CD14-positive monocyte (primary cell): ENCODE measurements around the gene ZNF326. TPM values are rescaled to one million over a fixed set of nuclear protein-coding genes. Genes with fewer than 3 reads are reported as not detected.

Experiments
- DNase-seq, 3 donors: peaks; one replicate each; pipeline ENCODE4 v3.0.0-alpha.2; 2011 to 2022
- H2AFZ ChIP-seq: 2 replicates; pipeline ENCODE4 v1.6.0; 2012; ENCODE audit warnings: mild to moderate bottlenecking, low read depth, low read length, inconsistent platforms; ENCODE audit not compliant: insufficient read depth, poor library complexity, severe bottlenecking
- H3K27ac ChIP-seq, 2 donors: 1 replicate in 1 of 2; 2 replicates in 1 of 2; pipeline ENCODE4 v1.5.1; 2012 to 2013; ENCODE audit warnings: low read length in 2 of 2, control low read depth in 1 of 2, inconsistent platforms in 1 of 2, low read depth in 1 of 2, mild to moderate bottlenecking in 1 of 2
- H3K27me3 ChIP-seq, 2 donors: one replicate each; pipeline versions ENCODE4 v1.6.0 to v1.6.1; 2011 to 2013; ENCODE audit warnings: low read length in 2 of 2; ENCODE audit not compliant: control insufficient read depth in 2 of 2, insufficient read depth in 2 of 2
- H3K36me3 ChIP-seq, 2 donors: replicated peaks in 1 of 2; 1 replicate in 1 of 2; 2 replicates in 1 of 2; pipeline versions ENCODE4 v1.5.1 to v1.6.1; 2012 to 2013; ENCODE audit warnings: low read length in 2 of 2, control low read depth in 1 of 2, inconsistent platforms in 1 of 2, mild to moderate bottlenecking in 1 of 2; ENCODE audit not compliant: insufficient read depth in 2 of 2, control insufficient read depth in 1 of 2
- H3K4me1 ChIP-seq, 2 donors: 1 replicate in 1 of 2; 2 replicates in 1 of 2; pipeline versions ENCODE4 v1.5.1 to v1.6.1; 2012 to 2013; ENCODE audit warnings: low read length in 2 of 2, control low read depth in 1 of 2, inconsistent platforms in 1 of 2, mild to moderate bottlenecking in 1 of 2, moderate library complexity in 1 of 2; ENCODE audit not compliant: insufficient read depth in 2 of 2, control insufficient read depth in 1 of 2
- H3K4me2 ChIP-seq: replicated peaks from 2 replicates; pipeline ENCODE3; 2012; ENCODE audit warnings: low read length, moderate library complexity, mild to moderate bottlenecking; ENCODE audit not compliant: poor library complexity, severe bottlenecking; ENCODE audit errors: extremely low read depth
- H3K4me3 ChIP-seq, 3 experiments: fragments of 200-600 bp in 1 of 3; sonication (generic) in 1 of 3; replicated peaks in 1 of 3; 1 replicate in 2 of 3; 2 replicates in 1 of 3; pipeline ENCODE4 v1.5.1; 2011 to 2013; ENCODE audit warnings: low read length in 3 of 3, mild to moderate bottlenecking in 3 of 3, control low read depth in 2 of 3, low read depth in 2 of 3, inconsistent platforms in 1 of 3, moderate library complexity in 1 of 3
- H3K79me2 ChIP-seq: 2 replicates; pipeline ENCODE4 v1.6.0; 2012; ENCODE audit warnings: mild to moderate bottlenecking, control low read depth, inconsistent platforms, low read length, moderate library complexity; ENCODE audit not compliant: insufficient read depth
- H3K9ac ChIP-seq: 2 replicates; pipeline ENCODE4 v1.6.0; 2017; ENCODE audit warnings: low read length, mild to moderate bottlenecking; ENCODE audit not compliant: insufficient read depth, poor library complexity, severe bottlenecking
- H3K9me3 ChIP-seq, 2 donors: replicated peaks in 1 of 2; 1 replicate in 1 of 2; 2 replicates in 1 of 2; pipeline versions ENCODE4 v1.5.1 to v1.6.1; 2012 to 2013; ENCODE audit warnings: low read length in 2 of 2, control low read depth in 1 of 2; ENCODE audit not compliant: control insufficient read depth in 1 of 2, insufficient read depth in 1 of 2
- H4K20me1 ChIP-seq: 2 replicates; pipeline ENCODE4 v1.6.0; 2012; ENCODE audit warnings: mild to moderate bottlenecking, low read length, control low read depth, moderate library complexity; ENCODE audit not compliant: insufficient read depth
- H3K27ac Mint-ChIP-seq, 7 donors: one replicate each; pipeline ENCODE4 v1.8.0; 2020; ENCODE audit warnings: mild to moderate bottlenecking in 7 of 7, mixed read lengths in 7 of 7, moderate library complexity in 6 of 7, inconsistent platforms in 2 of 7
- H3K27me3 Mint-ChIP-seq, 3 donors: one replicate each; pipeline ENCODE4 v1.8.0; 2021 to 2022; ENCODE audit warnings: low read depth in 3 of 3, mild to moderate bottlenecking in 3 of 3, mixed read lengths in 3 of 3, moderate library complexity in 3 of 3, inconsistent platforms in 1 of 3
- H3K36me3 Mint-ChIP-seq, 2 donors: one replicate each; pipeline ENCODE4 v1.8.0; 2020; ENCODE audit warnings: mixed read lengths in 2 of 2, inconsistent platforms in 1 of 2, mild to moderate bottlenecking in 1 of 2
- H3K4me1 Mint-ChIP-seq: one replicate; pipeline ENCODE4 v1.8.0; 2020; ENCODE audit warnings: mild to moderate bottlenecking, mixed read lengths
- H3K4me3 Mint-ChIP-seq, 2 donors: one replicate each; pipeline ENCODE4 v1.8.0; 2020; ENCODE audit warnings: mild to moderate bottlenecking in 2 of 2, mixed read lengths in 2 of 2, moderate library complexity in 1 of 2
- H3K9me3 Mint-ChIP-seq, 7 donors: one replicate each; pipeline ENCODE4 v1.8.0; 2020 to 2022; ENCODE audit warnings: mixed read lengths in 7 of 7, mild to moderate bottlenecking in 6 of 7, moderate library complexity in 6 of 7, inconsistent platforms in 2 of 7
- WGBS: methylation state at CpG from one replicate; pipeline ENCODE4 v1.1.5; 2013; ENCODE audit warnings: missing lambda C conversion rate; ENCODE audit not compliant: insufficient coverage; 5-methylcytosine and 5-hydroxymethylcytosine counted together
- intact Hi-C, 2 donors: fragments of 100-400 bp; cut with micrococcal nuclease; formaldehyde crosslinking; loops; one replicate each; pipeline versions ENCODE4 v1.15.0 to v1.15.1; 2023
- polyA plus RNA-seq, 3 donors: library from polyadenylated mRNA; depleted of rRNA in 1 of 3; unstranded in 2 of 3; stranded (reverse) in 1 of 3; fragments of 300-500 nt in 2 of 3; fragments of >200 nt in 1 of 3; fragmentation: Illumina TruSeq in 2 of 3; gene quantifications; 1 replicate in 2 of 3; 2 replicates in 1 of 3; pipeline ENCODE4 v1.2.3, GENCODE V29; 2012 to 2021
- TF ChIP-seq, protein P1 (sequence below): fragments of 200-600 bp; IDR thresholded peaks from one replicate; pipeline ENCODE4 v1.8.0; 2022; ENCODE audit warnings: antibody characterized with exemption, mild to moderate bottlenecking

ZNF326 gene
- polyA plus RNA-seq, 3 donors: 3.8 to 5.0 (median 4.5) TPM

GRCh38 chr1:90074566-90074965 is 79.7 kb downstream of the ZNF326 start:
- no peak overlapping the region for H3K4me2 ChIP-seq
- no peak overlapping the region for H3K9ac ChIP-seq
- H3K4me1 Mint-ChIP-seq: peaks cover 3% of the 10 kb centered on the region
- peaks cover 0 to 8% (median 4%) of the 10 kb centered on the region in 7 donors for H3K9me3 Mint-ChIP-seq
- no peaks in the 10 kb centered on the region for H4K20me1 ChIP-seq
- H2AFZ ChIP-seq: no peak overlapping the region
- no peak overlapping the region for H3K27ac Mint-ChIP-seq
- DNase-seq: no peak
- no peaks in the 10 kb centered on the region for H3K79me2 ChIP-seq
- H3K4me3 ChIP-seq: no peak overlapping the region
- intact Hi-C loops: no loop called here
- no peak overlapping the region for H3K4me3 Mint-ChIP-seq
- no peaks in the 10 kb centered on the region for H3K27me3 ChIP-seq
- no peaks in the 10 kb centered on the region for H3K36me3 ChIP-seq
- 94% methylated on average over 2 of the region's 4 CpGs for WGBS
- no peak overlapping the region for H3K27ac ChIP-seq
- TF ChIP-seq, protein P1, sequence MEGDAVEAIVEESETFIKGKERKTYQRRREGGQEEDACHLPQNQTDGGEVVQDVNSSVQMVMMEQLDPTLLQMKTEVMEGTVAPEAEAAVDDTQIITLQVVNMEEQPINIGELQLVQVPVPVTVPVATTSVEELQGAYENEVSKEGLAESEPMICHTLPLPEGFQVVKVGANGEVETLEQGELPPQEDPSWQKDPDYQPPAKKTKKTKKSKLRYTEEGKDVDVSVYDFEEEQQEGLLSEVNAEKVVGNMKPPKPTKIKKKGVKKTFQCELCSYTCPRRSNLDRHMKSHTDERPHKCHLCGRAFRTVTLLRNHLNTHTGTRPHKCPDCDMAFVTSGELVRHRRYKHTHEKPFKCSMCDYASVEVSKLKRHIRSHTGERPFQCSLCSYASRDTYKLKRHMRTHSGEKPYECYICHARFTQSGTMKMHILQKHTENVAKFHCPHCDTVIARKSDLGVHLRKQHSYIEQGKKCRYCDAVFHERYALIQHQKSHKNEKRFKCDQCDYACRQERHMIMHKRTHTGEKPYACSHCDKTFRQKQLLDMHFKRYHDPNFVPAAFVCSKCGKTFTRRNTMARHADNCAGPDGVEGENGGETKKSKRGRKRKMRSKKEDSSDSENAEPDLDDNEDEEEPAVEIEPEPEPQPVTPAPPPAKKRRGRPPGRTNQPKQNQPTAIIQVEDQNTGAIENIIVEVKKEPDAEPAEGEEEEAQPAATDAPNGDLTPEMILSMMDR: no peak
- peaks cover 3 to 7% (median 4%) of the 10 kb centered on the region in 3 donors for H3K27me3 Mint-ChIP-seq
- H3K9me3 ChIP-seq: no peaks in the 10 kb centered on the region
- no peaks in the 10 kb centered on the region for H3K4me1 ChIP-seq
- H3K36me3 Mint-ChIP-seq: no peaks in the 10 kb centered on the region

- 100% methylated on average over 1 of the region's 1 CpG for WGBS
- no peaks in the 10 kb centered on the region for H3K79me2 ChIP-seq
- no peak overlapping the region for H3K27ac ChIP-seq
- peaks cover 0 to 8% (median 4%) of the 10 kb centered on the region in 7 donors for H3K9me3 Mint-ChIP-seq
- no peaks in the 10 kb centered on the region for H3K4me1 ChIP-seq
- no peaks in the 10 kb centered on the region for H4K20me1 ChIP-seq
- H3K9me3 ChIP-seq: no peaks in the 10 kb centered on the region
- H3K4me1 Mint-ChIP-seq: peaks cover 3% of the 10 kb centered on the region
- no peaks in the 10 kb centered on the region for H3K36me3 Mint-ChIP-seq
- TF ChIP-seq, protein P1: no peak
- no peak overlapping the region for H2AFZ ChIP-seq
- no peak for DNase-seq
- no peak overlapping the region for H3K27ac Mint-ChIP-seq
- H3K27me3 ChIP-seq: no peaks in the 10 kb centered on the region
- H3K4me2 ChIP-seq: no peak overlapping the region
- intact Hi-C loops: no loop called here
- no peak overlapping the region for H3K4me3 ChIP-seq
- no peak overlapping the region for H3K9ac ChIP-seq
- no peaks in the 10 kb centered on the region for H3K36me3 ChIP-seq
- H3K27me3 Mint-ChIP-seq: peaks cover 3 to 7% (median 4%) of the 10 kb centered on the region in 3 donors
- H3K4me3 Mint-ChIP-seq: no peak overlapping the region
These were observed 80.1 kb downstream of the ZNF326 start for GRCh38 chr1:90074970-90075391.
